Urothelium cell line (cell line): ENCODE data around the gene FABP6.

Experiments
- DNase-seq: peaks from one replicate; pipeline ENCODE4 v3.0.0; 2011; ENCODE audit warnings: low spot score, mixed read lengths
- FAIRE-seq: peaks from 2 replicates; lab custom pipeline; 2011; peaks lifted over from hg19 to GRCh38; lab: Jason Lieb, UNC

The FABP6 gene

DNA sequence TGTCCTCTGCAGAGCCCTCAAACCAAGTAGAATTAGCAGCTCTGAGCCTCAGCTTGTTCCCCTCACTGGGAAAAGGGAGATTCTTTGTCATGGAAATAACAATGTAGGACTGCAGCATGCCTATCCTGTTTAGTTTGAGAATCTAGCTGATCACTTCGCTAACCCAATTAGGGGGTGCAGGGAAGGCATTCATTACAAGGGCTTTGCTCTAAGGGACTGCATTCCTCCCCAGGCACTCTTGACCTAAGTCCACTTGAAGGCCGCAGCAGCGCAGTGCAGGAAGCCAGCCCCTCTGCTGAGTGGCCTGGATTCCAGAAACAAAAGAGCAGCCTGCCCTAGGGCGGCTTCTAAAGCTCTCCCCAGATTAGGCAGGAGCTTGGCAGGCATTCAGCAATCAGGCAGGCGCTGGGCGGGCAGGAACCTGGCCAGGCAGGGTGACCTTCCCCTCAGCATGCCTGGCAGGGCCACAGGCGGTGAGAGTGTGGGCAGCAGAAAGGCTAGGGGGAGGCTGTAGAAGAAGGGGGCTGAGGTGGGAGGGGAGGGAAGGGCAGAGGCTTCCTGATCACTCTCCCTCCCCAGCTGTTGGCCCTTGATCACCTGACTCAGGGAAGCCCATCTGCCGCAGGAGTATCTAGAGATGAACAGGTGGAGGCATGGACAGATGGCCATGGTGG, 58.2 kb downstream of the FABP6 start:
- no peak for DNase-seq
- FAIRE-seq, result no peak
